K562 (cell line): ENCODE data around the gene MYPN. TPM values are rescaled to one million over a fixed set of nuclear protein-coding genes. Genes with fewer than 3 reads are reported as not detected.

ENCODE experiments used
- ATAC-seq: fragments of 200-7000 bp; cut with Tn5 transposase; 3 replicates; pipeline ENCODE4 v1.9.1; 2020; ENCODE audit warnings: moderate library complexity
- BruUV-seq: library from RNA; stranded (reverse); fragments of 400-500 nt; replicated peaks from 2 replicates; lab custom pipeline; 2021; lab: Mats Ljungman, UMichigan
- CTCF ChIA-PET: fragments of 300-600 bp; formaldehyde crosslinking; extraction: SDS; loops from one replicate; lab custom pipeline; 2021; ENCODE audit warnings: low intra/inter-chr PET ratio; lab: Yijun Ruan, JAX
- POLR2A ChIA-PET: fragments of 300-600, 350-650 bp; sonication (Branson Sonifier 250); formaldehyde crosslinking; extraction: SDS; loops from one replicate; lab custom pipeline; 2021; ENCODE audit warnings: antibody characterized with exemption, inconsistent platforms; lab: Yijun Ruan, JAX
- DNase-seq, 4 experiments: peaks; one replicate each; pipeline versions ENCODE4 v3.0.0 to v3.0.0-alpha.2; 2011 to 2018; ENCODE audit warnings: low spot score in 3 of 4, mixed read lengths in 3 of 4; ENCODE audit errors: extremely low read depth in 1 of 4
- FAIRE-seq: peaks from 2 replicates; lab custom pipeline; 2011; peaks lifted over from hg19 to GRCh38; lab: Jason Lieb, UNC
- H2AFZ ChIP-seq: 2 replicates; pipeline ENCODE4 v1.6.0; 2011; ENCODE audit warnings: low read depth, low read length, control low read depth, inconsistent platforms
- H3K27ac ChIP-seq: fragments of 200-600 bp; 3 replicates; pipeline ENCODE4 v1.8.0; 2011; ENCODE audit warnings: low read depth, mild to moderate bottlenecking, control low read depth, inconsistent platforms, low read length, moderate library complexity, mixed read lengths; ENCODE audit errors: extremely low read depth
- H3K27me3 ChIP-seq, 2 experiments: fragments of 300-600 bp in 1 of 2; 2 replicates in 1 of 2; 3 replicates in 1 of 2; pipeline versions ENCODE4 v1.6.0 to v1.8.0; 2011; ENCODE audit warnings: inconsistent platforms in 2 of 2, low read length in 2 of 2, mild to moderate bottlenecking in 1 of 2, mixed read lengths in 1 of 2, moderate library complexity in 1 of 2; ENCODE audit not compliant: control insufficient read depth in 2 of 2, insufficient read depth in 2 of 2
- H3K36me3 ChIP-seq: fragments of 300-600 bp; 3 replicates; pipeline ENCODE4 v1.8.0; 2011; ENCODE audit warnings: mild to moderate bottlenecking, low read length, inconsistent platforms; ENCODE audit not compliant: control insufficient read depth, insufficient read depth
- H3K4me1 ChIP-seq, 2 experiments: fragments of 200-600 bp in 1 of 2; replicated peaks in 1 of 2; 2 replicates in 1 of 2; 3 replicates in 1 of 2; pipeline versions ENCODE4 v1.5.1 to v1.8.0; 2011; ENCODE audit warnings: inconsistent platforms in 2 of 2, low read length in 2 of 2, mild to moderate bottlenecking in 1 of 2, mixed read lengths in 1 of 2, moderate library complexity in 1 of 2; ENCODE audit not compliant: control insufficient read depth in 2 of 2, insufficient read depth in 2 of 2
- H3K4me2 ChIP-seq: 2 replicates; pipeline ENCODE4 v1.6.1; 2011; ENCODE audit warnings: low read length, control low read depth, inconsistent platforms, mixed read lengths; ENCODE audit not compliant: insufficient read depth
- H3K4me3 ChIP-seq: fragments of 200-600 bp; sonication (generic), shearing (Covaris generic); 2 replicates; pipeline ENCODE4 v1.5.1; 2016; ENCODE audit warnings: control low read depth, inconsistent platforms
- H3K79me2 ChIP-seq: fragments of 200-600 bp; 3 replicates; pipeline ENCODE4 v1.8.0; 2011; ENCODE audit warnings: low read length, inconsistent platforms; ENCODE audit not compliant: control insufficient read depth, insufficient read depth
- H3K9ac ChIP-seq, 2 experiments: 2 replicates each; pipeline versions ENCODE4 v1.6.0 to v1.6.1; 2011; ENCODE audit warnings: low read depth in 2 of 2, low read length in 2 of 2, control low read depth in 1 of 2, inconsistent platforms in 1 of 2, mild to moderate bottlenecking in 1 of 2, mixed read lengths in 1 of 2; ENCODE audit not compliant: insufficient read depth in 1 of 2
- H3K9me1 ChIP-seq: one replicate; pipeline ENCODE4 v1.6.0; 2011; ENCODE audit warnings: inconsistent platforms, mild to moderate bottlenecking, low read length, moderate library complexity; ENCODE audit not compliant: control insufficient read depth, insufficient read depth
- H3K9me3 ChIP-seq: replicated peaks from 2 replicates; pipeline ENCODE4 v1.5.1; 2011; ENCODE audit warnings: low read depth, low read length, inconsistent platforms; ENCODE audit not compliant: control insufficient read depth, insufficient read depth
- H4K20me1 ChIP-seq: replicated peaks from 2 replicates; pipeline ENCODE4 v1.6.1; 2011; ENCODE audit warnings: low read length, inconsistent platforms, mixed read lengths; ENCODE audit not compliant: control insufficient read depth, insufficient read depth
- CBFA2T2 ChIP-seq: fragments of 450-650 bp; conservative IDR thresholded peaks from 2 replicates; pipeline ENCODE4 v1.6.1; 2017; ENCODE audit warnings: mild to moderate bottlenecking
- ELK3 ChIP-seq: fragments of 450-650 bp; formaldehyde crosslinking; IDR thresholded peaks from 2 replicates; pipeline ENCODE4 v1.4.0; 2020; ENCODE audit warnings: mild to moderate bottlenecking
- ERF ChIP-seq: fragments of 450-650 bp; formaldehyde crosslinking; IDR thresholded peaks from 2 replicates; pipeline ENCODE4 v1.4.0; 2020; ENCODE audit warnings: mild to moderate bottlenecking, mixed read lengths
- KDM1A ChIP-seq, 2 experiments: fragments of 450-650 bp; IDR thresholded peaks; 2 replicates each; pipeline ENCODE4 v1.6.1; 2016; ENCODE audit warnings: mild to moderate bottlenecking in 2 of 2
- KLF16 ChIP-seq: IDR thresholded peaks from 2 replicates; pipeline ENCODE4 v1.6.1; 2016; ENCODE audit warnings: antibody characterized with exemption
- L3MBTL2 ChIP-seq: fragments of 450-650 bp; IDR thresholded peaks from 2 replicates; pipeline ENCODE4 v1.6.1; 2016; ENCODE audit warnings: mild to moderate bottlenecking, moderate library complexity
- MED1 ChIP-seq: sonication (generic); formaldehyde crosslinking; IDR thresholded peaks from 2 replicates; pipeline ENCODE4 v1.8.1; 2023; ENCODE audit warnings: missing genetic modification reagents, borderline replicate concordance
- PHF21A ChIP-seq: fragments of 450-650 bp; IDR thresholded peaks from 2 replicates; pipeline ENCODE4 v1.6.1; 2017; ENCODE audit warnings: low read depth, borderline replicate concordance
- RBM39 ChIP-seq: fragments of 200-400 bp; formaldehyde crosslinking; optimal IDR thresholded peaks from 2 replicates; pipeline ENCODE3; 2018; ENCODE audit warnings: low read depth, low read length
- STAT5A ChIP-seq: IDR thresholded peaks from 2 replicates; pipeline ENCODE4 v1.6.1; 2012; ENCODE audit warnings: low read length, inconsistent platforms, borderline replicate concordance
- ZNF780A ChIP-seq: fragments of 250-450 bp; sonication (Bioruptor Pico); IDR thresholded peaks from 2 replicates; pipeline ENCODE4 v1.5.0; 2021; ENCODE audit warnings: mild to moderate bottlenecking
- WGBS: fragments of 100-300 bp; shearing (Covaris generic); methylation state at CpG from one replicate; pipeline ENCODE4 v1.1.6; 2016; ENCODE audit warnings: low coverage, mixed read lengths; ENCODE audit not compliant: insufficient coverage; ENCODE audit errors: missing lambda C conversion rate; 5-methylcytosine and 5-hydroxymethylcytosine counted together
- in situ Hi-C: fragments of 300-500 bp; cut with MboI; formaldehyde crosslinking; loops from 4 replicates; pipeline ENCODE4 v1.15.0; 2018; ENCODE audit warnings: inconsistent platforms, mixed read lengths
- intact Hi-C: fragments of 100-400 bp; cut with micrococcal nuclease; formaldehyde crosslinking; loops from 2 replicates; pipeline ENCODE4 v1.14.2; 2022
- polyA plus RNA-seq, 8 experiments: library from polyadenylated mRNA; depleted of rRNA in 4 of 8; stranded (reverse) in 5 of 8; unstranded in 3 of 8; fragments of >200 nt; fragmentation: Nextera tagmentation in 2 of 8; fragmentation: Illumina TruSeq in 1 of 8; extraction: Ambion mirVana in 2 of 8; extraction: Trizol in 1 of 8; gene quantifications; 2 replicates each; pipeline versions ENCODE4 v1.2.1 to v1.2.3, GENCODE V29; 2011 to 2014; ENCODE audit warnings: inconsistent platforms in 1 of 8, missing spikeins in 1 of 8
- total RNA-seq, 7 experiments: library from RNA; depleted of rRNA in 6 of 7; stranded (reverse); fragments of >200 nt in 6 of 7; fragmentation: Illumina TruSeq in 2 of 7; extraction: Trizol in 2 of 7; gene quantifications; 2 replicates each; pipeline versions ENCODE4 v1.2.1 to v1.2.3, GENCODE V29; 2011 to 2021; ENCODE audit warnings: low replicate concordance in 1 of 7
- TF ChIP-seq, protein P1 (sequence below): fragments of 250-450 bp; sonication (Bioruptor Pico); IDR thresholded peaks from 2 replicates; pipeline ENCODE4 v1.8.0; 2022; ENCODE audit warnings: moderate library complexity, mild to moderate bottlenecking, inconsistent platforms
- TF ChIP-seq, protein P2 (sequence below): fragments of 450-650 bp; IDR thresholded peaks from 2 replicates; pipeline ENCODE4 v1.7.1; 2018; ENCODE audit warnings: mild to moderate bottlenecking, low read depth; ENCODE audit not compliant: partially characterized antibody

Gene MYPN
- total and polyA plus RNA-seq, 9 of the 15 experiments (the other 6 are each of a cell fraction or from before 2014, with no cell fraction given), result not detected

- no peak overlapping the region for H3K9ac ChIP-seq
- DNase-seq (no peak), ATAC-seq (no peak; the same call in 2 of the 3 replicates), FAIRE-seq (no peak)
- POLR2A ChIA-PET, result interaction anchor here (1.2 kb wide), 1 partner anchor 20 kb away, joined by 4 read pairs; no protein-coding TSS in a partner anchor
- BruUV-seq, result no TSS peak
- intact Hi-C loops, result no loop called here
- in situ Hi-C loops, result no loop called here
- CTCF ChIA-PET, result no interaction called here
- WGBS, result 2% methylated on average over 2 of the region's 2 CpGs
- H3K9me1 ChIP-seq, result no peaks in the 10 kb centered on the region
- H3K79me2 ChIP-seq, result no peaks in the 10 kb centered on the region
- no peaks in the 10 kb centered on the region for H3K36me3 ChIP-seq
- no peaks in the 10 kb centered on the region for H4K20me1 ChIP-seq
- H3K4me3 ChIP-seq, result no peak overlapping the region
- H3K27me3 ChIP-seq, result peaks cover 0 to 9% of the 10 kb centered on the region in 2 experiments; a peak in 3 of 5 replicates
- no peaks in the 10 kb centered on the region for H3K9me3 ChIP-seq
- H2AFZ ChIP-seq, result no peak overlapping the region
- H3K4me1 ChIP-seq, result no peaks in the 10 kb centered on the region
- no peak overlapping the region for H3K4me2 ChIP-seq
- no peak overlapping the region for H3K27ac ChIP-seq
- TF ChIP-seq, protein P1, sequence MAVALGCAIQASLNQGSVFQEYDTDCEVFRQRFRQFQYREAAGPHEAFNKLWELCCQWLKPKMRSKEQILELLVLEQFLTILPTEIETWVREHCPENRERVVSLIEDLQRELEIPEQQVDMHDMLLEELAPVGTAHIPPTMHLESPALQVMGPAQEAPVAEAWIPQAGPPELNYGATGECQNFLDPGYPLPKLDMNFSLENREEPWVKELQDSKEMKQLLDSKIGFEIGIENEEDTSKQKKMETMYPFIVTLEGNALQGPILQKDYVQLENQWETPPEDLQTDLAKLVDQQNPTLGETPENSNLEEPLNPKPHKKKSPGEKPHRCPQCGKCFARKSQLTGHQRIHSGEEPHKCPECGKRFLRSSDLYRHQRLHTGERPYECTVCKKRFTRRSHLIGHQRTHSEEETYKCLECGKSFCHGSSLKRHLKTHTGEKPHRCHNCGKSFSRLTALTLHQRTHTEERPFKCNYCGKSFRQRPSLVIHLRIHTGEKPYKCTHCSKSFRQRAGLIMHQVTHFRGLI (CRISPR knock-in tag), result no peak
- no peak for TF ChIP-seq KDM1A (IDR thresholded peaks at IDR 0.05)
- no peak for TF ChIP-seq PHF21A
- TF ChIP-seq, protein P2, sequence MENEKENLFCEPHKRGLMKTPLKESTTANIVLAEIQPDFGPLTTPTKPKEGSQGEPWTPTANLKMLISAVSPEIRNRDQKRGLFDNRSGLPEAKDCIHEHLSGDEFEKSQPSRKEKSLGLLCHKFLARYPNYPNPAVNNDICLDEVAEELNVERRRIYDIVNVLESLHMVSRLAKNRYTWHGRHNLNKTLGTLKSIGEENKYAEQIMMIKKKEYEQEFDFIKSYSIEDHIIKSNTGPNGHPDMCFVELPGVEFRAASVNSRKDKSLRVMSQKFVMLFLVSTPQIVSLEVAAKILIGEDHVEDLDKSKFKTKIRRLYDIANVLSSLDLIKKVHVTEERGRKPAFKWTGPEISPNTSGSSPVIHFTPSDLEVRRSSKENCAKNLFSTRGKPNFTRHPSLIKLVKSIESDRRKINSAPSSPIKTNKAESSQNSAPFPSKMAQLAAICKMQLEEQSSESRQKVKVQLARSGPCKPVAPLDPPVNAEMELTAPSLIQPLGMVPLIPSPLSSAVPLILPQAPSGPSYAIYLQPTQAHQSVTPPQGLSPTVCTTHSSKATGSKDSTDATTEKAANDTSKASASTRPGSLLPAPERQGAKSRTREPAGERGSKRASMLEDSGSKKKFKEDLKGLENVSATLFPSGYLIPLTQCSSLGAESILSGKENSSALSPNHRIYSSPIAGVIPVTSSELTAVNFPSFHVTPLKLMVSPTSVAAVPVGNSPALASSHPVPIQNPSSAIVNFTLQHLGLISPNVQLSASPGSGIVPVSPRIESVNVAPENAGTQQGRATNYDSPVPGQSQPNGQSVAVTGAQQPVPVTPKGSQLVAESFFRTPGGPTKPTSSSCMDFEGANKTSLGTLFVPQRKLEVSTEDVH, result no peak
- no peak for TF ChIP-seq ZNF780A (CRISPR knock-in tag)
- no peak for TF ChIP-seq CBFA2T2
- no peak for TF ChIP-seq L3MBTL2
- TF ChIP-seq ELK3 (CRISPR knock-in tag), result no peak
- no peak for TF ChIP-seq STAT5A
- no peak for TF ChIP-seq KLF16
- no peak for TF ChIP-seq ERF
- no peak for TF ChIP-seq RBM39
- no peak for TF ChIP-seq MED1 (CRISPR knock-in tag)
Observed at GRCh38 chr10:68133523-68133922, 24.2 kb downstream of the MYPN start.
